Activated T-helper 9 cell treated with anti-CD3 and anti-CD28 coated beads, Interleukin-2, amount 50 U/mL, for 16 hours (primary cell): ENCODE measurements around the gene C2orf76.
A peak's percentile ranks its signal among the peaks of the same experiment; 100 is the strongest.
"Not testable (repeated sequence)": the region's sequence is repeated elsewhere in the genome, so short reads cannot be mapped to it uniquely, and the experiment has no call there.

Source experiments
- DNase-seq: peaks from one replicate; pipeline ENCODE4 v3.0.0-alpha.2; 2020; ENCODE audit warnings: low read depth

C2orf76 gene

GRCh38 chr2:119294671-119295070 lies 72.0 kb downstream of the C2orf76 start:
- no peak for DNase-seq

GRCh38 chr2:119293900-119294299 lies 72.7 kb downstream of the C2orf76 start:
- no peak for DNase-seq

- no peak for DNase-seq
Measured at GRCh38 chr2:119293254-119293653, 73.4 kb downstream of the C2orf76 start.

- DNase-seq, result no peak
Measured at GRCh38 chr2:119292226-119292625, 74.4 kb downstream of the C2orf76 start.

GRCh38 chr2:119291588-119292167 lies 75.0 kb downstream of the C2orf76 start:
- DNase-seq, result no peak

GRCh38 chr2:119290859-119291587 lies 75.6 kb downstream of the C2orf76 start:
- DNase-seq, result peak; percentile 35

GRCh38 chr2:119289642-119290041 lies 77.0 kb downstream of the C2orf76 start:
- no peak for DNase-seq

GRCh38 chr2:119289093-119289492 lies 77.5 kb downstream of the C2orf76 start:
- no peak for DNase-seq

GRCh38 chr2:119288576-119288975 lies 78.1 kb downstream of the C2orf76 start:
- no peak for DNase-seq

GRCh38 chr2:119286661-119287060 lies 80.0 kb downstream of the C2orf76 start:
- DNase-seq, result no peak

- DNase-seq, result no peak
Measured at GRCh38 chr2:119283873-119284331, 82.7 kb downstream of the C2orf76 start.

GRCh38 chr2:119282996-119283511 lies 83.6 kb downstream of the C2orf76 start:
- DNase-seq, result no peak

- no peak for DNase-seq
Measured at GRCh38 chr2:119282146-119282995, 84.3 kb downstream of the C2orf76 start.

- no peak for DNase-seq
Measured at GRCh38 chr2:119280680-119281079, 86.0 kb downstream of the C2orf76 start.

GRCh38 chr2:119279666-119280065 lies 87.0 kb downstream of the C2orf76 start:
- DNase-seq, result no peak

GRCh38 chr2:119278946-119279345 lies 87.7 kb downstream of the C2orf76 start:
- no peak for DNase-seq

GRCh38 chr2:119278385-119278784 lies 88.2 kb downstream of the C2orf76 start:
- DNase-seq, result not testable (repeated sequence)

GRCh38 chr2:119276864-119277263 lies 89.8 kb downstream of the C2orf76 start:
- no peak for DNase-seq

- no peak for DNase-seq
Measured at GRCh38 chr2:119267604-119268003, 99.0 kb downstream of the C2orf76 start.

GRCh38 chr2:119266091-119266589 lies 100.5 kb downstream of the C2orf76 start:
- DNase-seq, result no peak

GRCh38 chr2:119265693-119266066 lies 101.0 kb downstream of the C2orf76 start:
- DNase-seq, result no peak
